ENCODE measurements around the gene GNG12.

DNA sequence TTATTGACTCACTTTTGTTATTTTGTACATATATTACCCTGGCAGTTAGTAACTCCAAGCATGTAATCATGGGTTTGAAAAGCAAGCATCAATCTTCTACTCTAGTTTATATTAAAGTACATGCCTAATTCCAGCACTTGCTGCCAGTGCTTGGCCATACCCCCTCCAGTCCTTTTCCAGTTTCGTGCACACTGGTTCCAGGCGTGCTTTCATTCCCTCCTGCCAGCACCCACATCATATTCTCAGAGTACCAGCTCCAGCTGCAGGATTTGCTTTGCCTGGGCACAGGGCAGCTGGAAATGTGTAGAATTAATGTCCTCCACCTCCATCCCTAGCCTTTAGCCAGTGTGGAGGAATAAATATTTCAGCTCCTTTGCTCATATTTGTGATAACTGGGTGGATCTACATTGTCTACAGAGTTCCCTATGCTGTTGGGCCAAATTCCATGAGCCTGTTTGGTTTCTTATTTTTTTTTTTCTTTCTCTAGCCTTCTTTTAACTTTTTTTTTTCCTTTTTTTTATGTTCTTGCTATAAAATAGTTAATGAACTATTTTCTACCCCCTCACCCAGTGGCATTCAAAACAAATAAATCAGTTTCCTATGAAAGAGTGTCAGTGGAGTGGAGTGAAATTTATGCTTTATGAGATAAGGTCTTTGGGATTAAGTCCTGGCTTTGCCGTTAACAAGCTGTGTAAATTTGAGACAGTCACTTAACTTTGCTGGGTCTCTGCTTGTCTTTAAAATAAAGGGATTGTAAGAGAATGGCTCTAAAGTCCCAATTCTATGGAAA, 2.6 kb upstream of the GNG12 start:
- TF ChIP-seq, protein P1, sequence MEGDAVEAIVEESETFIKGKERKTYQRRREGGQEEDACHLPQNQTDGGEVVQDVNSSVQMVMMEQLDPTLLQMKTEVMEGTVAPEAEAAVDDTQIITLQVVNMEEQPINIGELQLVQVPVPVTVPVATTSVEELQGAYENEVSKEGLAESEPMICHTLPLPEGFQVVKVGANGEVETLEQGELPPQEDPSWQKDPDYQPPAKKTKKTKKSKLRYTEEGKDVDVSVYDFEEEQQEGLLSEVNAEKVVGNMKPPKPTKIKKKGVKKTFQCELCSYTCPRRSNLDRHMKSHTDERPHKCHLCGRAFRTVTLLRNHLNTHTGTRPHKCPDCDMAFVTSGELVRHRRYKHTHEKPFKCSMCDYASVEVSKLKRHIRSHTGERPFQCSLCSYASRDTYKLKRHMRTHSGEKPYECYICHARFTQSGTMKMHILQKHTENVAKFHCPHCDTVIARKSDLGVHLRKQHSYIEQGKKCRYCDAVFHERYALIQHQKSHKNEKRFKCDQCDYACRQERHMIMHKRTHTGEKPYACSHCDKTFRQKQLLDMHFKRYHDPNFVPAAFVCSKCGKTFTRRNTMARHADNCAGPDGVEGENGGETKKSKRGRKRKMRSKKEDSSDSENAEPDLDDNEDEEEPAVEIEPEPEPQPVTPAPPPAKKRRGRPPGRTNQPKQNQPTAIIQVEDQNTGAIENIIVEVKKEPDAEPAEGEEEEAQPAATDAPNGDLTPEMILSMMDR (conservative IDR thresholded peaks at IDR 0.05), result no peak
- no peak for TF ChIP-seq ZFX (IDR thresholded peaks at IDR 0.05)

All from C4-2B (cell line).